ENCODE data around the gene CA9. TPM values are rescaled to one million over a fixed set of nuclear protein-coding genes. Genes with fewer than 3 reads are reported as not detected.
A peak's percentile ranks its signal among the peaks of the same experiment; 100 is the strongest.

The CA9 gene
- total and polyA plus RNA-seq, 8 donors = 1.2 to 670 (median 200) TPM

DNA sequence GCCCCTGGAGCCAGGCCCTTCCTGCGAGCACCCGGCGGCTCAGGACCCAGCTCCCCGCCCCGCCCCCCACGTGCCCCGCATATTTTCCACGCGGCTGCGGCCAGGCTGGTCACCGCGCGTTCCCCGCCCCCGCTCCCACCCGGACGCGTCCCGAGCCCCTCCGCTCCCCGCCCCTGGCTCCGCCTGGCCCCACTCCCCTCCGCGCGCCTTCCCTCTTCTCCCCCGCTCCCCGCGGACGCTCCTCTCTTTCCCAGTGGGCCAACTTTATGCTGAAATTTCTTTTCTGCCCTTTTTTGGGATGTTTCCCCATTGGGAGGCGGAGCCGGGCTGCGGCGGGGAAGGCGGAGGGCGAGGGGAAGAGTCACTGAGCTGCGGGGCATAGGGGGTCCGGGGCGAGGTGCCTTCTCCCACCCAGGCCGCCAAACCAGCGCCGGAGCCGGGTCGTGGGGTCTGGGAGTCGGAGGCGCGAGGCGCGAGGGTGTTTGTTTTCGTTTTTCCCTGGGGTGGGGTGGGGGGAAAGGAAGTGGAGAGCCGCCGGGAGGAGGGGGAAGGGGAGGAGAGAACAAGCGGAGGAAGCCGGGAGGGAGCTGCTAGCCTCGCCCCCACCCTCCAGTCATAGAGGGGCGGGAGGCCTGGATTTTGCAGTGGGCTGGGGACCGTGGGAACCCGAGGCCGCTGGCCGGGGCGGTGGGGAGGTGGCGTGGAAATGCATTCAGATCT lies 17.0 kb downstream of the CA9 start:
- no peaks in the 10 kb centered on the region for H3K27me3 ChIP-seq
- 0 to 1% (median 1%) methylated on average over 38 to 61 of the region's 61 CpGs for WGBS, 5 donors
- peaks cover 18 to 76% (median 60%) of the 10 kb centered on the region in 4 donors for H3K4me1 ChIP-seq
- no peaks in the 10 kb centered on the region for H3K9me3 ChIP-seq
- peaks cover 2 to 25% (median 12%) of the 10 kb centered on the region in 4 donors for H3K36me3 ChIP-seq
- TF ChIP-seq, protein P1, sequence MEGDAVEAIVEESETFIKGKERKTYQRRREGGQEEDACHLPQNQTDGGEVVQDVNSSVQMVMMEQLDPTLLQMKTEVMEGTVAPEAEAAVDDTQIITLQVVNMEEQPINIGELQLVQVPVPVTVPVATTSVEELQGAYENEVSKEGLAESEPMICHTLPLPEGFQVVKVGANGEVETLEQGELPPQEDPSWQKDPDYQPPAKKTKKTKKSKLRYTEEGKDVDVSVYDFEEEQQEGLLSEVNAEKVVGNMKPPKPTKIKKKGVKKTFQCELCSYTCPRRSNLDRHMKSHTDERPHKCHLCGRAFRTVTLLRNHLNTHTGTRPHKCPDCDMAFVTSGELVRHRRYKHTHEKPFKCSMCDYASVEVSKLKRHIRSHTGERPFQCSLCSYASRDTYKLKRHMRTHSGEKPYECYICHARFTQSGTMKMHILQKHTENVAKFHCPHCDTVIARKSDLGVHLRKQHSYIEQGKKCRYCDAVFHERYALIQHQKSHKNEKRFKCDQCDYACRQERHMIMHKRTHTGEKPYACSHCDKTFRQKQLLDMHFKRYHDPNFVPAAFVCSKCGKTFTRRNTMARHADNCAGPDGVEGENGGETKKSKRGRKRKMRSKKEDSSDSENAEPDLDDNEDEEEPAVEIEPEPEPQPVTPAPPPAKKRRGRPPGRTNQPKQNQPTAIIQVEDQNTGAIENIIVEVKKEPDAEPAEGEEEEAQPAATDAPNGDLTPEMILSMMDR (IDR thresholded peaks at IDR 0.05) = no peak
- TF ChIP-seq EP300 (IDR thresholded peaks at IDR 0.05) (no peak), POLR2AphosphoS5 (IDR thresholded peaks at IDR 0.05) (peak; percentile 6 to 34 (median 29)), POLR2A (IDR thresholded peaks at IDR 0.05) (peak in 1 of 4 donors; percentile 26)
- peak overlapping the region; percentile 92 to 97 (median 95) for H3K27ac ChIP-seq
- peak overlapping the region; percentile 65 to 75 (median 70) for H3K4me3 ChIP-seq
- intact Hi-C loops (cut with DNase I; ENCODE audit: low total_unique reads) = no loop called here
- peak; percentile 70 to 91 for DNase-seq

DNA sequence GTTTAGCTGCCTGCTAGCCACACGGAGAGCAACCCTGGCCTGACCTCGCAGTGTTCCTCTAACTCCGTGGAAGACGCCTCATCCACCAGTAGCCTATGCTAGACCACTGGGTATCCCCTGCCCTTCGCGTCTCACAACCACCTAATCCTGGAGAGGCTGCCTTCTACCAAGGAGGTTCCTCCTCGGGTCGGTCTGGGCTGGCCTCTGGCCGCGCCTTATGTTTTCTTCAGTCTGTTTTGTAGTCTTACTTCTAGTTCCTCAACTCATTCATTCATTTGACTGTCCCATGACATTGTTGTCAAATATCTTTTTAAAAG lies 17.6 kb downstream of the CA9 start:
- 19 to 27% (median 24%) methylated on average over 9 to 10 of the region's 10 CpGs for WGBS, 5 donors
- peak overlapping the region; percentile 92 to 97 (median 95) for H3K27ac ChIP-seq
- intact Hi-C loops (cut with DNase I; ENCODE audit: low total_unique reads) = no loop called here

DNA sequence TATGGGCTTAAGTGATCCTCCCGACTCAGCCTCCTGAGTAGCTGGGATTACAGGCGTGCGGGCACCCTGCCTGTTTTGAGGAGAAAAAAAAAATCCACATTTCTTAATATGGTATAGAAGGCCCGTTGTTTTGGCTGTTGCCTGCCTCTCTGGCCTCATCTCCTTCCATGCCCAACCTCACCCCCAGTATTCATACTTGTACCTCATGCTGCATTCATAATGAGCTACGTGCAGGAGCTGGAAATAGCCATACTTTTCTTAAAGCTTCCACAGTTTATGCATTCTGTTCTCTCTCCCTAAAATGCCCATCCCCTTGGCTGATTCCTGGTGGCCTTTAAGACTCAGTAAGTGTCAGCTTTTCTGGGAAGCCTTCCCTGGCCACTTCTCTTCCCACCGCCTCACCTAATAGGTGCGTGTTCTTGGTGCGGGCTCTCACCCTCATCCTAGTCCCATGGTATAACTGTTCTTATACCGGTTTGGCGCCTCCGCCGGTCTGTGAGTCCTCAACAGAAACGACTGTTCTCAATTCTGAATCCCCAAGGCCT lies 18.1 kb downstream of the CA9 start:
- Histone ChIP-seq H3K4me1 (peaks cover 29 to 77% (median 60%) of the 10 kb centered on the region in 4 donors), H3K27me3 (no peaks in the 10 kb centered on the region), H3K9me3 (no peaks in the 10 kb centered on the region), H3K27ac (peak overlapping the region; percentile 5 to 97 (median 95)), H3K4me3 (peak overlapping the region in 3 of 4 donors; percentile 65 to 75 (median 67)), H3K36me3 (peaks cover 5 to 20% (median 14%) of the 10 kb centered on the region in 4 donors)
- 65 to 81% (median 73%) methylated on average over 13 of the region's 13 CpGs for whole genome bisulfite sequencing, 5 donors
- TF ChIP-seq POLR2AphosphoS5 (IDR thresholded peaks at IDR 0.05) (peak in 2 of 3 donors; percentile 69 to 81), EP300 (IDR thresholded peaks at IDR 0.05) (peak; percentile 71), POLR2A (IDR thresholded peaks at IDR 0.05) (no peak)
- TF ChIP-seq, protein P1 (IDR thresholded peaks at IDR 0.05) = no peak
- intact Hi-C loops (cut with DNase I; ENCODE audit: low total_unique reads) = no loop called here
- DNase-seq = peak in 1 of 2 donors; percentile 61

More for the DNA sequence above, 17.6 kb downstream of the CA9 start:
- no peaks in the 10 kb centered on the region for H3K27me3 ChIP-seq
- no peak for DNase-seq
- H3K36me3 ChIP-seq = peaks cover 4 to 20% (median 11%) of the 10 kb centered on the region in 4 donors
- TF ChIP-seq, protein P1 (IDR thresholded peaks at IDR 0.05) = no peak
- TF ChIP-seq POLR2A (IDR thresholded peaks at IDR 0.05) (no peak), POLR2AphosphoS5 (IDR thresholded peaks at IDR 0.05) (no peak), EP300 (IDR thresholded peaks at IDR 0.05) (no peak)
- peaks cover 23 to 76% (median 59%) of the 10 kb centered on the region in 4 donors for H3K4me1 ChIP-seq
- H3K9me3 ChIP-seq = no peaks in the 10 kb centered on the region
- peak overlapping the region; percentile 65 to 75 (median 70) for H3K4me3 ChIP-seq

- peaks cover 30 to 57% (median 41%) of the 10 kb centered on the region in 4 donors for H3K4me1 ChIP-seq
- no peaks in the 10 kb centered on the region for H3K9me3 ChIP-seq
- peak overlapping the region; percentile 70 to 97 (median 92) for H3K27ac ChIP-seq
- no peak for TF ChIP-seq EP300 (IDR thresholded peaks at IDR 0.05)
- TF ChIP-seq POLR2AphosphoS5 (IDR thresholded peaks at IDR 0.05) = peak in 2 of 3 donors; percentile 64 to 87
- peaks cover 41 to 52% (median 47%) of the 10 kb centered on the region in 4 donors for H3K36me3 ChIP-seq
- peak; percentile 47 to 65 for DNase-seq
- H3K4me3 ChIP-seq = no peak overlapping the region
- no peaks in the 10 kb centered on the region for H3K27me3 ChIP-seq
- intact Hi-C loops (cut with DNase I; ENCODE audit: low total_unique reads) = no loop called here
- 31 to 72% (median 42%) methylated on average over 3 of the region's 3 CpGs for WGBS, 5 donors
Measured at GRCh38 chr9:35695943-35696401, 22.2 kb downstream of the CA9 start.
